ENCODE measurements around the gene CDIPT. TPM values are rescaled to one million over a fixed set of nuclear protein-coding genes. Genes with fewer than 3 reads are reported as not detected.
A peak's percentile ranks its signal among the peaks of the same experiment; 100 is the strongest.

Gene CDIPT
- total RNA-seq, 1 experiment from 2014 or later: 42.7 TPM

GRCh38 chr16:29809031-29809747, 53.8 kb downstream of the CDIPT start:
- Mint-ChIP-seq H3K9me3 (ENCODE audit: unreplicated experiment) (no peaks in the 10 kb centered on the region), H3K27me3 (ENCODE audit: insufficient read depth, unreplicated experiment) (no peaks in the 10 kb centered on the region), H3K27ac (ENCODE audit: low read depth, unreplicated experiment) (peak overlapping the region; percentile 79), H3K36me3 (ENCODE audit: insufficient read depth, unreplicated experiment) (peaks cover 44% of the 10 kb centered on the region), H3K4me1 (ENCODE audit: insufficient read depth, unreplicated experiment) (peaks cover 30% of the 10 kb centered on the region), H3K4me3 (ENCODE audit: unreplicated experiment) (peak overlapping the region; percentile 81)
- ChIA-PET CTCF (interaction anchor here (0.6 to 3.3 kb wide), 3 partner anchors 9 to 223 kb away, joined by 3 to 50 read pairs (median 11); partner anchors contain the start of genes MVP, PAGR1 and TLCD3B), POLR2A (interaction anchor here (0.7 to 3.7 kb wide), 6 partner anchors 10 to 224 kb away, joined by 3 to 120 read pairs (median 6); partner anchors contain the start of genes KIF22, MVP and PAGR1)
- no peak for DNase-seq (ENCODE audit: unreplicated experiment)
- no TSS peak for BruUV-seq (replicated peaks)
- intact Hi-C loops (cut with micrococcal nuclease): loop anchor here (5.0 kb wide), 1 partner anchor 213 kb away; the partner anchor contains the start of gene C16orf92
- TF ChIP-seq, protein P1, sequence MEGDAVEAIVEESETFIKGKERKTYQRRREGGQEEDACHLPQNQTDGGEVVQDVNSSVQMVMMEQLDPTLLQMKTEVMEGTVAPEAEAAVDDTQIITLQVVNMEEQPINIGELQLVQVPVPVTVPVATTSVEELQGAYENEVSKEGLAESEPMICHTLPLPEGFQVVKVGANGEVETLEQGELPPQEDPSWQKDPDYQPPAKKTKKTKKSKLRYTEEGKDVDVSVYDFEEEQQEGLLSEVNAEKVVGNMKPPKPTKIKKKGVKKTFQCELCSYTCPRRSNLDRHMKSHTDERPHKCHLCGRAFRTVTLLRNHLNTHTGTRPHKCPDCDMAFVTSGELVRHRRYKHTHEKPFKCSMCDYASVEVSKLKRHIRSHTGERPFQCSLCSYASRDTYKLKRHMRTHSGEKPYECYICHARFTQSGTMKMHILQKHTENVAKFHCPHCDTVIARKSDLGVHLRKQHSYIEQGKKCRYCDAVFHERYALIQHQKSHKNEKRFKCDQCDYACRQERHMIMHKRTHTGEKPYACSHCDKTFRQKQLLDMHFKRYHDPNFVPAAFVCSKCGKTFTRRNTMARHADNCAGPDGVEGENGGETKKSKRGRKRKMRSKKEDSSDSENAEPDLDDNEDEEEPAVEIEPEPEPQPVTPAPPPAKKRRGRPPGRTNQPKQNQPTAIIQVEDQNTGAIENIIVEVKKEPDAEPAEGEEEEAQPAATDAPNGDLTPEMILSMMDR (IDR thresholded peaks at IDR 0.05; ENCODE audit: unreplicated experiment): no peak

Other genes starting within 250 kb of the CDIPT start
- gene SPN, start 200.0 kb downstream of the CDIPT start, total RNA-seq (2022): not detected in 2 replicates
- gene QPRT, start 184.0 kb downstream of the CDIPT start, total RNA-seq (2022): not detected in 2 replicates
- gene C16orf54, start 117.2 kb downstream of the CDIPT start, total RNA-seq (2022): not detected in 2 replicates
- not detected in 2 replicates for gene ZG16, start 85.0 kb downstream of the CDIPT start, total RNA-seq (2022)
- 36.3 and 53.8 TPM in 2 replicates for gene KIF22, start 72.5 kb downstream of the CDIPT start, total RNA-seq (2022)
- gene MAZ, start 56.7 kb downstream of the CDIPT start, total RNA-seq (2022): 185 and 194 TPM in 2 replicates
- gene PRRT2, start 51.0 kb downstream of the CDIPT start, total RNA-seq (2022): 0.42 and 0.96 TPM in 2 replicates
- 21.3 and 25.0 TPM in 2 replicates for gene PAGR1, start 47.1 kb downstream of the CDIPT start, total RNA-seq (2022)
- 56.5 and 71.9 TPM in 2 replicates for gene MVP, start 42.8 kb downstream of the CDIPT start, total RNA-seq (2022)
- gene SEZ6L2, start 36.3 kb upstream of the CDIPT start, total RNA-seq (2022): 1.9 and 3.2 TPM in 2 replicates
- gene ASPHD1, start 37.3 kb upstream of the CDIPT start, total RNA-seq (2022): 4.8 and 5.7 TPM in 2 replicates
- gene KCTD13, start 63.0 kb upstream of the CDIPT start, total RNA-seq (2022): 35.5 and 38.9 TPM in 2 replicates
- 62.1 and 68.1 TPM in 2 replicates for gene TMEM219, start 98.9 kb upstream of the CDIPT start, total RNA-seq (2022)
- 29.3 and 33.1 TPM in 2 replicates for gene TAOK2, start 110.6 kb upstream of the CDIPT start, total RNA-seq (2022)
- gene HIRIP3, start 132.4 kb upstream of the CDIPT start, total RNA-seq (2022): 12.9 and 20.7 TPM in 2 replicates
- gene INO80E, start 133.0 kb upstream of the CDIPT start, total RNA-seq (2022): 82.0 and 90.1 TPM in 2 replicates
- 1.2 TPM in 2 replicates for gene DOC2A, start 147.8 kb upstream of the CDIPT start, total RNA-seq (2022)
- not detected in 2 replicates for gene C16orf92, start 160.0 kb upstream of the CDIPT start, total RNA-seq (2022)
- gene TLCD3B, start 168.0 kb upstream of the CDIPT start, total RNA-seq (2022): 0.21 and 0.27 TPM in 2 replicates
- gene ALDOA, start 202.5 kb upstream of the CDIPT start, total RNA-seq (2022): 1,141 and 1,165 TPM in 2 replicates
- gene PPP4C, start 212.8 kb upstream of the CDIPT start, total RNA-seq (2022): 93.2 and 99.7 TPM in 2 replicates
- 0.16 and 0.47 TPM in 2 replicates for gene TBX6, start 228.7 kb upstream of the CDIPT start, total RNA-seq (2022)
- 8.8 and 9.2 TPM in 2 replicates for gene YPEL3, start 233.0 kb upstream of the CDIPT start, total RNA-seq (2022)